Liver (tissue), 9 donors: ENCODE measurements around the gene KNOP1. TPM values are rescaled to one million over a fixed set of nuclear protein-coding genes. Genes with fewer than 3 reads are reported as not detected.

Source experiments
- DNase-seq: peaks from one replicate; pipeline ENCODE4 v3.0.0-alpha.2; 2017; ENCODE audit warnings: low spot score
- H3K27ac ChIP-seq, 2 donors: one replicate each; pipeline ENCODE4 v1.7.0; 2013; ENCODE audit warnings: inconsistent platforms in 2 of 2, low read length in 2 of 2, control low read depth in 1 of 2, low read depth in 1 of 2, mild to moderate bottlenecking in 1 of 2
- H3K27me3 ChIP-seq, 4 donors: one replicate each; pipeline versions ENCODE4 v1.6.1 to v1.7.0; 2013; ENCODE audit warnings: low read length in 3 of 4, inconsistent platforms in 1 of 4, mild to moderate bottlenecking in 1 of 4, moderate library complexity in 1 of 4; ENCODE audit not compliant: control insufficient read depth in 4 of 4, insufficient read depth in 4 of 4
- H3K36me3 ChIP-seq, 4 donors: one replicate each; pipeline versions ENCODE4 v1.6.1 to v1.7.0; 2013; ENCODE audit warnings: low read length in 3 of 4, mild to moderate bottlenecking in 3 of 4, low read depth in 1 of 4, moderate library complexity in 1 of 4; ENCODE audit not compliant: control insufficient read depth in 4 of 4, insufficient read depth in 3 of 4
- H3K4me1 ChIP-seq, 4 donors: one replicate each; pipeline versions ENCODE4 v1.6.1 to v1.7.0; 2013; ENCODE audit warnings: low read length in 3 of 4, mild to moderate bottlenecking in 3 of 4, moderate library complexity in 1 of 4; ENCODE audit not compliant: control insufficient read depth in 4 of 4, insufficient read depth in 4 of 4
- H3K4me3 ChIP-seq, 3 donors: one replicate each; pipeline versions ENCODE4 v1.6.1 to v1.7.0; 2013; ENCODE audit warnings: low read length in 3 of 3, control low read depth in 1 of 3, low read depth in 1 of 3, mild to moderate bottlenecking in 1 of 3
- H3K9ac ChIP-seq, 2 donors: one replicate each; pipeline ENCODE4 v1.7.0; 2013; ENCODE audit warnings: low read length in 2 of 2, mild to moderate bottlenecking in 2 of 2, moderate library complexity in 2 of 2, control low read depth in 1 of 2, low read depth in 1 of 2
- H3K9me3 ChIP-seq, 4 donors: one replicate each; pipeline versions ENCODE4 v1.6.1 to v1.7.0; 2013; ENCODE audit warnings: low read length in 3 of 4; ENCODE audit not compliant: control insufficient read depth in 4 of 4
- EGR1 ChIP-seq, 2 donors: IDR thresholded peaks; 2 replicates each; pipeline ENCODE4 v1.6.1; 2016 to 2018; ENCODE audit warnings: antibody characterized with exemption in 2 of 2, low read depth in 2 of 2
- FOXA1 ChIP-seq: IDR thresholded peaks from 2 replicates; pipeline ENCODE4 v1.6.1; 2016; ENCODE audit warnings: antibody characterized with exemption
- GABPA ChIP-seq, 2 donors: IDR thresholded peaks in 1 of 2; conservative IDR thresholded peaks in 1 of 2; 2 replicates each; pipeline ENCODE4 v1.6.1; 2016; ENCODE audit warnings: antibody characterized with exemption in 2 of 2, mild to moderate bottlenecking in 1 of 2, moderate library complexity in 1 of 2
- HNF4A ChIP-seq, 2 donors: conservative IDR thresholded peaks; 2 replicates each; pipeline ENCODE4 v1.6.1; 2016; ENCODE audit warnings: antibody characterized with exemption in 2 of 2, mild to moderate bottlenecking in 2 of 2
- HNF4G ChIP-seq: IDR thresholded peaks from 2 replicates; pipeline ENCODE4 v1.6.1; 2016; ENCODE audit warnings: antibody characterized with exemption
- JUND ChIP-seq, 2 donors: IDR thresholded peaks; 2 replicates each; pipeline ENCODE4 v1.6.1; 2016; ENCODE audit warnings: antibody characterized with exemption in 2 of 2
- MAX ChIP-seq: IDR thresholded peaks from 2 replicates; pipeline ENCODE4 v1.6.1; 2016; ENCODE audit warnings: antibody characterized with exemption
- RAD21 ChIP-seq, 2 donors: IDR thresholded peaks; 2 replicates each; pipeline ENCODE4 v1.6.1; 2016; ENCODE audit warnings: antibody characterized with exemption in 2 of 2, mild to moderate bottlenecking in 2 of 2
- RXRA ChIP-seq, 2 donors: IDR thresholded peaks; 2 replicates each; pipeline ENCODE4 v1.6.1; 2017 to 2018; ENCODE audit warnings: antibody characterized with exemption in 2 of 2, mild to moderate bottlenecking in 1 of 2
- SP1 ChIP-seq: IDR thresholded peaks from 2 replicates; pipeline ENCODE4 v1.6.1; 2018; ENCODE audit warnings: antibody characterized with exemption, mild to moderate bottlenecking
- TAF1 ChIP-seq: conservative IDR thresholded peaks from 2 replicates; pipeline ENCODE4 v1.6.1; 2016; ENCODE audit warnings: antibody characterized with exemption, mild to moderate bottlenecking
- YY1 ChIP-seq: IDR thresholded peaks from 2 replicates; pipeline ENCODE4 v1.6.1; 2016; ENCODE audit warnings: antibody characterized with exemption, mild to moderate bottlenecking
- whole genome bisulfite sequencing: extraction: QIAGEN DNeasy Blood & Tissue Kit; methylation state at CpG from one replicate; pipeline ENCODE4 v1.1.7; 2013; 5-methylcytosine and 5-hydroxymethylcytosine counted together
- polyA plus RNA-seq, 2 donors: library from polyadenylated mRNA; stranded (reverse) in 1 of 2; unstranded in 1 of 2; fragments of 200-250 nt in 1 of 2; fragments of >200 nt in 1 of 2; fragmentation: Nextera tagmentation in 1 of 2; extraction: Ambion mirVana in 1 of 2; gene quantifications; one replicate each; pipeline versions ENCODE4 v1.2.1 to v1.2.3, GENCODE V29; 2013 to 2015
- total RNA-seq, 2 donors: library from RNA; depleted of rRNA; stranded (reverse); fragments of >200 nt; gene quantifications; one replicate each; pipeline ENCODE4 v1.2.3, GENCODE V29; 2014
- TF ChIP-seq, protein P1 (sequence below): fragments of 150-350 bp; IDR thresholded peaks from 2 replicates; pipeline ENCODE4 v1.5.1; 2017; ENCODE audit warnings: improper control_type of control experiment, low read depth, low read length; ENCODE audit not compliant: missing input control
- TF ChIP-seq, protein P2 (sequence below): IDR thresholded peaks from 2 replicates; pipeline ENCODE4 v1.6.1; 2016; ENCODE audit warnings: antibody characterized with exemption
- TF ChIP-seq, protein P3 (sequence below): IDR thresholded peaks from 2 replicates; pipeline ENCODE4 v1.6.1; 2016; ENCODE audit warnings: antibody characterized with exemption
- TF ChIP-seq, protein P4 (sequence below): IDR thresholded peaks from 2 replicates; pipeline ENCODE4 v1.6.1; 2016; ENCODE audit warnings: antibody characterized with exemption, mild to moderate bottlenecking
- donor health status: healthy.
- donor health status: healthy.
- donor health status: healthy.
- donor health status: healthy.
- donor health status: healthy.

The KNOP1 gene
- total and polyA plus RNA-seq, 4 donors = 4.1 to 6.7 (median 5.7) TPM

GRCh38 chr16:19703172-19703889 is 14.7 kb downstream of the KNOP1 start:
- Histone ChIP-seq H3K4me3 (no peak overlapping the region), H3K27ac (no peak overlapping the region), H3K4me1 (peaks cover 0 to 12% (median 7%) of the 10 kb centered on the region in 4 donors), H3K9me3 (no peaks in the 10 kb centered on the region), H3K27me3 (no peaks in the 10 kb centered on the region), H3K36me3 (peaks cover 6 to 28% (median 16%) of the 10 kb centered on the region in 4 donors), H3K9ac (no peak overlapping the region)
- TF ChIP-seq JUND (IDR thresholded peaks at IDR 0.05) (no peak), RAD21 (IDR thresholded peaks at IDR 0.05) (no peak), TAF1 (no peak), RXRA (IDR thresholded peaks at IDR 0.05) (no peak), SP1 (no peak), FOXA1 (no peak), GABPA (IDR thresholded peaks at IDR 0.05 in 1 of 2, conservative IDR thresholded peaks at IDR 0.05 in 1 of 2) (no peak), HNF4G (no peak), MAX (no peak), HNF4A (conservative IDR thresholded peaks at IDR 0.05) (no peak), EGR1 (IDR thresholded peaks at IDR 0.05; ENCODE audit: low read depth in 2 of 2) (no peak)
- TF ChIP-seq, protein P1, sequence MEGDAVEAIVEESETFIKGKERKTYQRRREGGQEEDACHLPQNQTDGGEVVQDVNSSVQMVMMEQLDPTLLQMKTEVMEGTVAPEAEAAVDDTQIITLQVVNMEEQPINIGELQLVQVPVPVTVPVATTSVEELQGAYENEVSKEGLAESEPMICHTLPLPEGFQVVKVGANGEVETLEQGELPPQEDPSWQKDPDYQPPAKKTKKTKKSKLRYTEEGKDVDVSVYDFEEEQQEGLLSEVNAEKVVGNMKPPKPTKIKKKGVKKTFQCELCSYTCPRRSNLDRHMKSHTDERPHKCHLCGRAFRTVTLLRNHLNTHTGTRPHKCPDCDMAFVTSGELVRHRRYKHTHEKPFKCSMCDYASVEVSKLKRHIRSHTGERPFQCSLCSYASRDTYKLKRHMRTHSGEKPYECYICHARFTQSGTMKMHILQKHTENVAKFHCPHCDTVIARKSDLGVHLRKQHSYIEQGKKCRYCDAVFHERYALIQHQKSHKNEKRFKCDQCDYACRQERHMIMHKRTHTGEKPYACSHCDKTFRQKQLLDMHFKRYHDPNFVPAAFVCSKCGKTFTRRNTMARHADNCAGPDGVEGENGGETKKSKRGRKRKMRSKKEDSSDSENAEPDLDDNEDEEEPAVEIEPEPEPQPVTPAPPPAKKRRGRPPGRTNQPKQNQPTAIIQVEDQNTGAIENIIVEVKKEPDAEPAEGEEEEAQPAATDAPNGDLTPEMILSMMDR = no peak
- TF ChIP-seq, protein P2, sequence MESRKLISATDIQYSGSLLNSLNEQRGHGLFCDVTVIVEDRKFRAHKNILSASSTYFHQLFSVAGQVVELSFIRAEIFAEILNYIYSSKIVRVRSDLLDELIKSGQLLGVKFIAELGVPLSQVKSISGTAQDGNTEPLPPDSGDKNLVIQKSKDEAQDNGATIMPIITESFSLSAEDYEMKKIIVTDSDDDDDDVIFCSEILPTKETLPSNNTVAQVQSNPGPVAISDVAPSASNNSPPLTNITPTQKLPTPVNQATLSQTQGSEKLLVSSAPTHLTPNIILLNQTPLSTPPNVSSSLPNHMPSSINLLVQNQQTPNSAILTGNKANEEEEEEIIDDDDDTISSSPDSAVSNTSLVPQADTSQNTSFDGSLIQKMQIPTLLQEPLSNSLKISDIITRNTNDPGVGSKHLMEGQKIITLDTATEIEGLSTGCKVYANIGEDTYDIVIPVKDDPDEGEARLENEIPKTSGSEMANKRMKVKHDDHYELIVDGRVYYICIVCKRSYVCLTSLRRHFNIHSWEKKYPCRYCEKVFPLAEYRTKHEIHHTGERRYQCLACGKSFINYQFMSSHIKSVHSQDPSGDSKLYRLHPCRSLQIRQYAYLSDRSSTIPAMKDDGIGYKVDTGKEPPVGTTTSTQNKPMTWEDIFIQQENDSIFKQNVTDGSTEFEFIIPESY = no peak
- TF ChIP-seq, protein P3, sequence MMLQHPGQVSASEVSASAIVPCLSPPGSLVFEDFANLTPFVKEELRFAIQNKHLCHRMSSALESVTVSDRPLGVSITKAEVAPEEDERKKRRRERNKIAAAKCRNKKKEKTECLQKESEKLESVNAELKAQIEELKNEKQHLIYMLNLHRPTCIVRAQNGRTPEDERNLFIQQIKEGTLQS = no peak
- no peak for DNase-seq
- WGBS = 84% methylated on average over 6 of the region's 6 CpGs

DNA sequence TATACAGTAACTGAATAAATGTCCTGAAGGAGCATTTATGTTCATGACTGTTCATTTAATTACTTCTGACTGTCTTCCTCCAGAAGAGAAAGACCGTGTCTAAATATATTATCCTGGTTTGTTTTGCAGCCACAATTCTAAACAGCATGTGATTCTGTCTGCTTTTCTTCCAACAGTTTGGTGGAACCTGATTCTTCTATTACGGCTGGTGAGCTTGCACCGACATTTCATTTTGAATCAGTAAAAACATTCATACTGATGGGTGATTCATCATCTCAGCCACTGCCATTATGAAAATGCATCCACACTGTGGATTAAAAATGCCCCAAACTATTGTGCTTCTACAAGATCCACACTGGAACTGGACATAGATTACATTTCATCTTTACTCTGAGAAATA is 16.9 kb downstream of the KNOP1 start:
- H3K27ac ChIP-seq = no peak overlapping the region
- peaks cover 0 to 12% (median 7%) of the 10 kb centered on the region in 4 donors for H3K4me1 ChIP-seq
- 94% methylated on average over 3 of the region's 3 CpGs for WGBS
- no peak overlapping the region for H3K9ac ChIP-seq
- H3K36me3 ChIP-seq = peaks cover 5 to 24% (median 15%) of the 10 kb centered on the region in 4 donors
- no peak for DNase-seq
- no peaks in the 10 kb centered on the region for H3K27me3 ChIP-seq
- no peaks in the 10 kb centered on the region for H3K9me3 ChIP-seq
- no peak overlapping the region for H3K4me3 ChIP-seq
- TF ChIP-seq, protein P4, sequence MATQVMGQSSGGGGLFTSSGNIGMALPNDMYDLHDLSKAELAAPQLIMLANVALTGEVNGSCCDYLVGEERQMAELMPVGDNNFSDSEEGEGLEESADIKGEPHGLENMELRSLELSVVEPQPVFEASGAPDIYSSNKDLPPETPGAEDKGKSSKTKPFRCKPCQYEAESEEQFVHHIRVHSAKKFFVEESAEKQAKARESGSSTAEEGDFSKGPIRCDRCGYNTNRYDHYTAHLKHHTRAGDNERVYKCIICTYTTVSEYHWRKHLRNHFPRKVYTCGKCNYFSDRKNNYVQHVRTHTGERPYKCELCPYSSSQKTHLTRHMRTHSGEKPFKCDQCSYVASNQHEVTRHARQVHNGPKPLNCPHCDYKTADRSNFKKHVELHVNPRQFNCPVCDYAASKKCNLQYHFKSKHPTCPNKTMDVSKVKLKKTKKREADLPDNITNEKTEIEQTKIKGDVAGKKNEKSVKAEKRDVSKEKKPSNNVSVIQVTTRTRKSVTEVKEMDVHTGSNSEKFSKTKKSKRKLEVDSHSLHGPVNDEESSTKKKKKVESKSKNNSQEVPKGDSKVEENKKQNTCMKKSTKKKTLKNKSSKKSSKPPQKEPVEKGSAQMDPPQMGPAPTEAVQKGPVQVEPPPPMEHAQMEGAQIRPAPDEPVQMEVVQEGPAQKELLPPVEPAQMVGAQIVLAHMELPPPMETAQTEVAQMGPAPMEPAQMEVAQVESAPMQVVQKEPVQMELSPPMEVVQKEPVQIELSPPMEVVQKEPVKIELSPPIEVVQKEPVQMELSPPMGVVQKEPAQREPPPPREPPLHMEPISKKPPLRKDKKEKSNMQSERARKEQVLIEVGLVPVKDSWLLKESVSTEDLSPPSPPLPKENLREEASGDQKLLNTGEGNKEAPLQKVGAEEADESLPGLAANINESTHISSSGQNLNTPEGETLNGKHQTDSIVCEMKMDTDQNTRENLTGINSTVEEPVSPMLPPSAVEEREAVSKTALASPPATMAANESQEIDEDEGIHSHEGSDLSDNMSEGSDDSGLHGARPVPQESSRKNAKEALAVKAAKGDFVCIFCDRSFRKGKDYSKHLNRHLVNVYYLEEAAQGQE = no peak
- TF ChIP-seq, protein P1 = no peak
- no peak for TF ChIP-seq YY1
- no peak for TF ChIP-seq EGR1 (IDR thresholded peaks at IDR 0.05; ENCODE audit: low read depth in 2 of 2)
- TF ChIP-seq, protein P3 = no peak
- TF ChIP-seq JUND (IDR thresholded peaks at IDR 0.05) = no peak
- TF ChIP-seq RAD21 (IDR thresholded peaks at IDR 0.05) = no peak
- no peak for TF ChIP-seq TAF1
- no peak for TF ChIP-seq GABPA (IDR thresholded peaks at IDR 0.05 in 1 of 2, conservative IDR thresholded peaks at IDR 0.05 in 1 of 2)
- no peak for TF ChIP-seq RXRA (IDR thresholded peaks at IDR 0.05)
- TF ChIP-seq MAX = no peak
- TF ChIP-seq HNF4G = no peak
- no peak for TF ChIP-seq FOXA1
- TF ChIP-seq, protein P2 = no peak
- TF ChIP-seq SP1 = no peak
